HepG2 (cell line): Measurements from ENCODE around the gene FAM76A. TPM values are rescaled to one million over a fixed set of nuclear protein-coding genes. Genes with fewer than 3 reads are reported as not detected.
A peak's percentile ranks its signal among the peaks of the same experiment; 100 is the strongest.

Experiments used
- ASH2L ChIP-seq: fragments of 300-600, 200-600 bp; sonication (generic); IDR thresholded peaks from 2 replicates; pipeline ENCODE4 v1.7.0; 2017; ENCODE audit warnings: low read depth, mild to moderate bottlenecking, moderate library complexity, mixed read lengths, low read length; ENCODE audit not compliant: insufficient read length
- E2F1 ChIP-seq: sonication (generic); formaldehyde crosslinking; IDR thresholded peaks from 2 replicates; pipeline ENCODE4 v1.5.0; 2020; ENCODE audit warnings: missing genetic modification reagents
- ETV5 ChIP-seq: IDR thresholded peaks from 2 replicates; pipeline ENCODE4 v1.6.1; 2018; ENCODE audit warnings: missing biosample characterization, missing genetic modification reagents, inconsistent platforms, borderline replicate concordance
- GLI4 ChIP-seq: sonication (generic); formaldehyde crosslinking; IDR thresholded peaks from 2 replicates; pipeline ENCODE4 v1.5.1; 2020; ENCODE audit warnings: missing genetic modification reagents, mild to moderate bottlenecking, moderate library complexity, borderline replicate concordance
- HBP1 ChIP-seq: IDR thresholded peaks from 2 replicates; pipeline ENCODE4 v1.6.1; 2016; ENCODE audit warnings: low read depth, control low read depth
- HDAC1 ChIP-seq: sonication (generic); formaldehyde crosslinking; IDR thresholded peaks from 2 replicates; pipeline ENCODE4 v1.5.1; 2020; ENCODE audit warnings: mild to moderate bottlenecking, missing genetic modification reagents
- HINFP ChIP-seq: sonication (generic); formaldehyde crosslinking; IDR thresholded peaks from 2 replicates; pipeline ENCODE4 v1.4.0; 2020; ENCODE audit warnings: low read depth, mild to moderate bottlenecking, missing genetic modification reagents
- JUND ChIP-seq: sonication (generic); formaldehyde crosslinking; IDR thresholded peaks from 2 replicates; pipeline ENCODE4 v1.8.0; 2022; ENCODE audit warnings: mild to moderate bottlenecking, missing genetic modification reagents
- MAF1 ChIP-seq: sonication (generic); formaldehyde crosslinking; IDR thresholded peaks from 2 replicates; pipeline ENCODE4 v1.5.0; 2020; ENCODE audit warnings: missing genetic modification reagents, borderline replicate concordance
- SP2 ChIP-seq: sonication (generic); formaldehyde crosslinking; IDR thresholded peaks from 2 replicates; pipeline ENCODE4 v1.5.1; 2020; ENCODE audit warnings: mild to moderate bottlenecking, missing genetic modification reagents
- TBX2 ChIP-seq: sonication (generic); formaldehyde crosslinking; IDR thresholded peaks from 2 replicates; pipeline ENCODE4 v1.5.0; 2020; ENCODE audit warnings: missing genetic modification reagents, mild to moderate bottlenecking, borderline replicate concordance
- TMF1 ChIP-seq: sonication (generic); formaldehyde crosslinking; IDR thresholded peaks from 2 replicates; pipeline ENCODE4 v1.8.1; 2022; ENCODE audit warnings: low read depth, missing genetic modification reagents
- ZBTB37 ChIP-seq: sonication (generic); formaldehyde crosslinking; IDR thresholded peaks from 2 replicates; pipeline ENCODE4 v1.4.0; 2020; ENCODE audit warnings: mild to moderate bottlenecking, missing genetic modification reagents
- ZFP36L2 ChIP-seq: sonication (generic); formaldehyde crosslinking; IDR thresholded peaks from 2 replicates; pipeline ENCODE4 v1.4.0; 2020; ENCODE audit warnings: missing genetic modification reagents
- ZFY ChIP-seq: sonication (generic); formaldehyde crosslinking; IDR thresholded peaks from 2 replicates; pipeline ENCODE4 v1.4.0; 2020; ENCODE audit warnings: missing genetic modification reagents
- ZNF10 ChIP-seq: sonication (generic); formaldehyde crosslinking; IDR thresholded peaks from 2 replicates; pipeline ENCODE4 v1.4.0; 2020; ENCODE audit warnings: mild to moderate bottlenecking, low read depth, missing genetic modification reagents, borderline replicate concordance
- ZNF251 ChIP-seq: sonication (generic); formaldehyde crosslinking; IDR thresholded peaks from 2 replicates; pipeline ENCODE4 v1.9.0; 2021; ENCODE audit warnings: mild to moderate bottlenecking, missing genetic modification reagents
- ZNF576 ChIP-seq: sonication (generic); formaldehyde crosslinking; IDR thresholded peaks from 2 replicates; pipeline ENCODE4 v1.4.0; 2020; ENCODE audit warnings: mild to moderate bottlenecking, missing genetic modification reagents
- ZXDC ChIP-seq: sonication (generic); formaldehyde crosslinking; IDR thresholded peaks from 2 replicates; pipeline ENCODE4 v1.5.0; 2020; ENCODE audit warnings: mild to moderate bottlenecking, missing genetic modification reagents
- polyA plus RNA-seq, 8 experiments: library from polyadenylated mRNA; depleted of rRNA in 3 of 8; stranded (reverse) in 7 of 8; unstranded in 1 of 8; fragments of >200 nt; fragmentation: Illumina TruSeq in 4 of 8; extraction: Trizol in 4 of 8; gene quantifications; 2 replicates each; pipeline versions ENCODE4 v1.2.1 to v1.2.3, GENCODE V29; 2011 to 2016; ENCODE audit warnings: low read depth in 4 of 8, missing spikeins in 1 of 8, mixed read lengths in 1 of 8; ENCODE audit not compliant: insufficient read depth in 1 of 8
- total RNA-seq, 5 experiments: library from RNA; depleted of rRNA; stranded (reverse); fragments of >200 nt; fragmentation: Illumina TruSeq; extraction: Trizol; gene quantifications; 2 replicates each; pipeline ENCODE4 v1.2.3, GENCODE V29; 2016; ENCODE audit warnings: low read depth in 1 of 5

Gene FAM76A
- total and polyA plus RNA-seq, 2 of the 13 experiments (the other 11 are each of a cell fraction or from before 2014, with no cell fraction given) = 4.2 to 15.7 TPM

- TF ChIP-seq ZBTB37 (no peak), ZNF576 (CRISPR knock-in tag) (no peak), ASH2L (no peak), HINFP (CRISPR knock-in tag) (no peak), JUND (CRISPR knock-in tag) (no peak), GLI4 (CRISPR knock-in tag) (peak; percentile 50; the same call in 1 of the 2 replicates), E2F1 (CRISPR knock-in tag) (no peak), ETV5 (peak; percentile 48; the same call in 1 of the 2 replicates), TBX2 (CRISPR knock-in tag) (0 out of 2 replicates have a peak, but pooled peaks have one; percentile 15), ZFY (CRISPR knock-in tag) (0 out of 2 replicates have a peak, but pooled peaks have one; percentile 9), SP2 (CRISPR knock-in tag) (no peak), TMF1 (CRISPR knock-in tag) (no peak), HBP1 (CRISPR knock-in tag) (0 out of 2 replicates have a peak, but pooled peaks have one; percentile 11), ZXDC (CRISPR knock-in tag) (no peak), HDAC1 (CRISPR knock-in tag) (no peak), ZFP36L2 (CRISPR knock-in tag) (no peak), MAF1 (CRISPR knock-in tag) (no peak), ZNF251 (CRISPR knock-in tag) (no peak), ZNF10 (CRISPR knock-in tag) (no peak)
These were observed 794 bp upstream of the FAM76A start (continued) for GRCh38 chr1:27724961-27725373.
